DOHH2 (cell line): ENCODE data around the gene MRPS25.
"Not testable (repeated sequence)": the region's sequence is repeated elsewhere in the genome, so short reads cannot be mapped to it uniquely, and the experiment has no call there.

Experiments used
- H3F3A ChIP-seq: fragments of 200-600 bp; sonication (generic), shearing (Covaris generic); 2 replicates; pipeline ENCODE4 v1.6.0; 2016; ENCODE audit warnings: antibody characterized with exemption, mild to moderate bottlenecking; ENCODE audit not compliant: control insufficient read depth, insufficient read depth
- H3K27ac ChIP-seq: fragments of 200-600 bp; sonication (generic); 2 replicates; pipeline ENCODE4 v1.5.1; 2014; ENCODE audit warnings: low read depth, mild to moderate bottlenecking, low read length, moderate library complexity
- H3K27me3 ChIP-seq: fragments of 200-600 bp; sonication (generic); 2 replicates; pipeline ENCODE4 v1.6.1; 2014; ENCODE audit warnings: mild to moderate bottlenecking, low read length, mixed read lengths; ENCODE audit not compliant: control insufficient read depth
- H3K36me3 ChIP-seq: fragments of 200-600 bp; sonication (generic); 2 replicates; pipeline ENCODE4 v1.6.1; 2014; ENCODE audit warnings: mild to moderate bottlenecking, low read length, moderate library complexity, mixed read lengths; ENCODE audit not compliant: control insufficient read depth
- H3K4me1 ChIP-seq: fragments of 200-600 bp; sonication (generic); 2 replicates; pipeline ENCODE4 v1.6.1; 2014; ENCODE audit warnings: mild to moderate bottlenecking, low read length, mixed read lengths; ENCODE audit not compliant: control insufficient read depth
- H3K4me2 ChIP-seq: fragments of 200-600 bp; sonication (generic); 2 replicates; pipeline ENCODE4 v1.6.0; 2014; ENCODE audit warnings: mild to moderate bottlenecking, low read length, moderate library complexity
- H3K4me3 ChIP-seq: fragments of 200-600 bp; sonication (generic); 2 replicates; pipeline ENCODE4 v1.5.1; 2014; ENCODE audit warnings: mild to moderate bottlenecking, low read length, mixed read lengths
- H3K79me2 ChIP-seq: fragments of 200-600 bp; sonication (generic); 2 replicates; pipeline ENCODE4 v1.6.1; 2014; ENCODE audit warnings: mild to moderate bottlenecking, low read length, mixed read lengths; ENCODE audit not compliant: control insufficient read depth
- H3K9me2 ChIP-seq: fragments of 200-600 bp; sonication (generic); replicated peaks from 2 replicates; pipeline ENCODE4 v1.6.1; 2014; ENCODE audit warnings: mild to moderate bottlenecking, low read length, mixed read lengths; ENCODE audit not compliant: control insufficient read depth
- H3K9me3 ChIP-seq: fragments of 200-600 bp; sonication (generic); 2 replicates; pipeline ENCODE4 v1.6.1; 2014; ENCODE audit warnings: antibody characterized with exemption, low read length, mixed read lengths; ENCODE audit not compliant: control insufficient read depth, insufficient read depth
- H4K20me1 ChIP-seq: fragments of 200-600 bp; sonication (generic); 2 replicates; pipeline ENCODE4 v1.6.0; 2014; ENCODE audit warnings: low read depth, mild to moderate bottlenecking, antibody characterized with exemption, low read length, moderate library complexity; ENCODE audit not compliant: control insufficient read depth, insufficient read depth
- EZH2phosphoT487 ChIP-seq: fragments of 200-600 bp; sonication (generic); IDR thresholded peaks from 2 replicates; pipeline ENCODE4 v1.6.1; 2017; ENCODE audit warnings: borderline replicate concordance, mild to moderate bottlenecking, antibody characterized with exemption, low read length, moderate library complexity, mixed read lengths
- TF ChIP-seq, protein P1 (sequence below): fragments of 200-600 bp; sonication (generic); IDR thresholded peaks from one replicate; pipeline ENCODE4 v1.5.1; 2014; ENCODE audit warnings: antibody characterized with exemption, mild to moderate bottlenecking, low read depth, low read length; ENCODE audit not compliant: poor library complexity, severe bottlenecking

The MRPS25 gene

DNA sequence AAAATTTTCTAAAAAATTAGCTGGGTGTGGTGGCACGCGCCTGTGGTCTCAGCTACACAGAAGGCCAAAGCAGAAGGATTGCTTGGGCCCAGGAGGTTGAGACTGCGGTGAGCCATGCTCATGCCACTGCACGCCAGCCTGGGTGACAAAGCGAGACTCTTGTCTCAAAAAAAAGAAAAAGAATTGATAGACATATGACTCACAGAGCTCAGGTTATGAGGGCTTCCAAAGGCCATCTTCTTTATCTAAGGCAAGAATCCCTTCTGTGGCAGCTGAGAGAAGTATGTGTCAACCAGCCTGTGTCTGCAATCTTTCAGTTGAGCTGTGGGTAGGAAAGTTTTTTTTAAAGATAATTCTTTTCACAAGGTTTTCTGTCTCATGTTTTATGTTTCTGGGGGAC, 53.9 kb downstream of the MRPS25 start:
- TF ChIP-seq, protein P1, sequence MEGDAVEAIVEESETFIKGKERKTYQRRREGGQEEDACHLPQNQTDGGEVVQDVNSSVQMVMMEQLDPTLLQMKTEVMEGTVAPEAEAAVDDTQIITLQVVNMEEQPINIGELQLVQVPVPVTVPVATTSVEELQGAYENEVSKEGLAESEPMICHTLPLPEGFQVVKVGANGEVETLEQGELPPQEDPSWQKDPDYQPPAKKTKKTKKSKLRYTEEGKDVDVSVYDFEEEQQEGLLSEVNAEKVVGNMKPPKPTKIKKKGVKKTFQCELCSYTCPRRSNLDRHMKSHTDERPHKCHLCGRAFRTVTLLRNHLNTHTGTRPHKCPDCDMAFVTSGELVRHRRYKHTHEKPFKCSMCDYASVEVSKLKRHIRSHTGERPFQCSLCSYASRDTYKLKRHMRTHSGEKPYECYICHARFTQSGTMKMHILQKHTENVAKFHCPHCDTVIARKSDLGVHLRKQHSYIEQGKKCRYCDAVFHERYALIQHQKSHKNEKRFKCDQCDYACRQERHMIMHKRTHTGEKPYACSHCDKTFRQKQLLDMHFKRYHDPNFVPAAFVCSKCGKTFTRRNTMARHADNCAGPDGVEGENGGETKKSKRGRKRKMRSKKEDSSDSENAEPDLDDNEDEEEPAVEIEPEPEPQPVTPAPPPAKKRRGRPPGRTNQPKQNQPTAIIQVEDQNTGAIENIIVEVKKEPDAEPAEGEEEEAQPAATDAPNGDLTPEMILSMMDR, result no peak
- TF ChIP-seq EZH2phosphoT487, result no peak
- H3K27me3 ChIP-seq, result no peaks in the 10 kb centered on the region

GRCh38 chr3:15010664-15011063, 54.5 kb downstream of the MRPS25 start:
- H3K4me1 ChIP-seq, result no peaks in the 10 kb centered on the region
- TF ChIP-seq, protein P1, result no peak
- TF ChIP-seq EZH2phosphoT487, result no peak
- H4K20me1 ChIP-seq, result no peaks in the 10 kb centered on the region
- H3F3A ChIP-seq, result no peaks in the 10 kb centered on the region
- H3K36me3 ChIP-seq, result peaks cover 23% of the 10 kb centered on the region
- no peaks in the 10 kb centered on the region for H3K9me2 ChIP-seq
- H3K9me3 ChIP-seq, result no peaks in the 10 kb centered on the region
- no peak overlapping the region for H3K27ac ChIP-seq
- no peaks in the 10 kb centered on the region for H3K27me3 ChIP-seq
- no peak overlapping the region for H3K4me2 ChIP-seq
- no peak overlapping the region for H3K4me3 ChIP-seq
- no peaks in the 10 kb centered on the region for H3K79me2 ChIP-seq

More for the DNA sequence above, 53.9 kb downstream of the MRPS25 start:
- H4K20me1 ChIP-seq, result no peaks in the 10 kb centered on the region
- H3K4me2 ChIP-seq, result no peak overlapping the region
- no peaks in the 10 kb centered on the region for H3K79me2 ChIP-seq
- H3F3A ChIP-seq, result no peaks in the 10 kb centered on the region
- no peak overlapping the region for H3K4me3 ChIP-seq
- H3K4me1 ChIP-seq, result no peaks in the 10 kb centered on the region
- no peaks in the 10 kb centered on the region for H3K9me3 ChIP-seq
- no peak overlapping the region for H3K27ac ChIP-seq
- peaks cover 26% of the 10 kb centered on the region for H3K36me3 ChIP-seq
- no peaks in the 10 kb centered on the region for H3K9me2 ChIP-seq

- H3K9me3 ChIP-seq, result no peaks in the 10 kb centered on the region
- H3K9me2 ChIP-seq, result no peaks in the 10 kb centered on the region
- H3K4me3 ChIP-seq, result no peak overlapping the region
- no peaks in the 10 kb centered on the region for H3K4me1 ChIP-seq
- H3K36me3 ChIP-seq, result peaks cover 14% of the 10 kb centered on the region
- no peak overlapping the region for H3K4me2 ChIP-seq
- no peak overlapping the region for H3K27ac ChIP-seq
- TF ChIP-seq, protein P1, result no peak
- TF ChIP-seq EZH2phosphoT487, result no peak
- H3F3A ChIP-seq, result no peaks in the 10 kb centered on the region
- H3K27me3 ChIP-seq, result no peaks in the 10 kb centered on the region
- no peaks in the 10 kb centered on the region for H3K79me2 ChIP-seq
- H4K20me1 ChIP-seq, result no peaks in the 10 kb centered on the region
Observed at GRCh38 chr3:15009167-15009566, 55.9 kb downstream of the MRPS25 start.

DNA sequence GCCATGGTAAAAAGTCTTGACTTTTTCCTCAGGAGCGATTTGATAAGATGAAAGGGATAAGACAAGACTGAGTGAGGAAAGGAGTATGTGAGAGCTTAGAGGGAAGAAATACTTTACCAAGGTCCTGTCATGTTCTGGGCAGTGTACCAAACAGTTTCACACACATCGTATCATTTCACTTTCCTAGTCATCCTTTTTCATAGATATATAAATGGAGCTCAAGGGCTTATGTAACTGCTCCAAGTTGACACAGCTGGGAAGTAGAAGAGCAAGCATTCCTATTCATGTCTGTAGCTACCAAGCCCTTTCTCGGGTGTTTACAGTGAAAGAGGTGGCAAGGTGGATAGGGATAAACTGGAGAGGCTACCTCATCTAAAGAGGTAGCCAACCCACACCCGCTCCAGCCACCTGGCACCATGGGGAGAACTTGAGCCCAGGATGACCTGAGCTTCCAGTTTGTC, 57.4 kb downstream of the MRPS25 start:
- no peaks in the 10 kb centered on the region for H3K27me3 ChIP-seq
- H3K4me1 ChIP-seq, result no peaks in the 10 kb centered on the region
- peaks cover 2% of the 10 kb centered on the region; the same call in 1 of the 2 replicates for H3K79me2 ChIP-seq
- H3K36me3 ChIP-seq, result peaks cover 3% of the 10 kb centered on the region; the same call in 1 of the 2 replicates
- no peaks in the 10 kb centered on the region for H3K9me3 ChIP-seq
- no peaks in the 10 kb centered on the region for H3F3A ChIP-seq
- no peak overlapping the region for H3K27ac ChIP-seq
- no peak for TF ChIP-seq EZH2phosphoT487
- TF ChIP-seq, protein P1, result no peak
- H3K4me2 ChIP-seq, result no peak overlapping the region
- no peaks in the 10 kb centered on the region for H4K20me1 ChIP-seq
- no peak overlapping the region for H3K4me3 ChIP-seq
- H3K9me2 ChIP-seq, result no peaks in the 10 kb centered on the region

- not testable (repeated sequence) for H3K4me3 ChIP-seq, H3K9me3 ChIP-seq, H3K9me2 ChIP-seq, H3K27me3 ChIP-seq, H3K4me1 ChIP-seq, H3K4me2 ChIP-seq, H4K20me1 ChIP-seq, H3K27ac ChIP-seq, H3F3A ChIP-seq
- Histone ChIP-seq H3K79me2 (peaks cover 37% of the 10 kb centered on the region), H3K36me3 (peaks cover 13% of the 10 kb centered on the region)
Observed at GRCh38 chr3:14999182-14999581, 65.9 kb downstream of the MRPS25 start.
